Chondrocyte (in vitro differentiated cells): ENCODE measurements around the gene CFAP251. TPM values are rescaled to one million over a fixed set of nuclear protein-coding genes. Genes with fewer than 3 reads are reported as not detected.
"Not testable (repeated sequence)": the region's sequence is repeated elsewhere in the genome, so short reads cannot be mapped to it uniquely, and the experiment has no call there.

Source experiments
- DNase-seq: peaks from one replicate; pipeline ENCODE4 v3.0.0; 2021; ENCODE audit warnings: mixed read lengths, low spot score
- H3K27ac Mint-ChIP-seq: one replicate; pipeline ENCODE4 v1.8.0; 2021; ENCODE audit warnings: mild to moderate bottlenecking, moderate library complexity, mixed read lengths; ENCODE audit not compliant: unreplicated experiment
- H3K27me3 Mint-ChIP-seq: 2 replicates; pipeline ENCODE4 v1.8.0; 2021; ENCODE audit warnings: low read depth, mixed read lengths
- H3K36me3 Mint-ChIP-seq: 2 replicates; pipeline ENCODE4 v1.8.0; 2021; ENCODE audit warnings: low read depth, mixed read lengths
- H3K4me1 Mint-ChIP-seq: 2 replicates; pipeline ENCODE4 v1.8.0; 2021; ENCODE audit warnings: low read depth, mild to moderate bottlenecking, mixed read lengths
- H3K4me3 Mint-ChIP-seq: one replicate; pipeline ENCODE4 v1.8.0; 2021; ENCODE audit warnings: mild to moderate bottlenecking, moderate library complexity, mixed read lengths; ENCODE audit not compliant: unreplicated experiment
- H3K9me3 Mint-ChIP-seq: 2 replicates; pipeline ENCODE4 v1.8.0; 2021; ENCODE audit warnings: low read depth, mixed read lengths
- CTCF ChIP-seq: fragments of 200-600 bp; sonication (generic); IDR thresholded peaks from 2 replicates; pipeline ENCODE4 v1.5.0; 2021; ENCODE audit warnings: antibody characterized with exemption, mild to moderate bottlenecking, moderate library complexity
- total RNA-seq: library from RNA; stranded (reverse); gene quantifications from 3 replicates; pipeline ENCODE4 v1.2.1, GENCODE V29; 2021

CFAP251 gene
- total RNA-seq, 1 donor from 2014 or later = 4.5 TPM

- no peaks in the 10 kb centered on the region for H3K27me3 Mint-ChIP-seq
- no peak overlapping the region for H3K27ac Mint-ChIP-seq
- H3K9me3 Mint-ChIP-seq = peaks cover 3% of the 10 kb centered on the region
- H3K36me3 Mint-ChIP-seq = peaks cover 18% of the 10 kb centered on the region
- no peak overlapping the region for H3K4me3 Mint-ChIP-seq
- H3K4me1 Mint-ChIP-seq = peaks cover 27% of the 10 kb centered on the region
- DNase-seq = no peak
- TF ChIP-seq CTCF = no peak
Observed at GRCh38 chr12:121921066-121921465, 2.7 kb downstream of the CFAP251 start.

- Mint-ChIP-seq H3K4me3 (peak overlapping the region; percentile 65), H3K4me1 (peaks cover 35% of the 10 kb centered on the region), H3K27me3 (no peaks in the 10 kb centered on the region), H3K9me3 (peaks cover 3% of the 10 kb centered on the region), H3K27ac (peak overlapping the region; percentile 98), H3K36me3 (peaks cover 9% of the 10 kb centered on the region)
- no peak for DNase-seq
- no peak for TF ChIP-seq CTCF
Observed at GRCh38 chr12:121925358-121925695, 6.9 kb downstream of the CFAP251 start.

- Mint-ChIP-seq H3K27me3 (no peaks in the 10 kb centered on the region), H3K36me3 (peaks cover 11% of the 10 kb centered on the region), H3K27ac (no peak overlapping the region), H3K4me1 (peaks cover 35% of the 10 kb centered on the region), H3K4me3 (no peak overlapping the region), H3K9me3 (peaks cover 3% of the 10 kb centered on the region)
- no peak for DNase-seq
- no peak for TF ChIP-seq CTCF
Observed at GRCh38 chr12:121926874-121927706, 8.7 kb downstream of the CFAP251 start.

GRCh38 chr12:121927813-121928212 is 9.4 kb downstream of the CFAP251 start:
- Mint-ChIP-seq H3K27me3 (no peaks in the 10 kb centered on the region), H3K9me3 (peaks cover 3% of the 10 kb centered on the region), H3K4me1 (peaks cover 35% of the 10 kb centered on the region), H3K36me3 (peaks cover 17% of the 10 kb centered on the region), H3K27ac (no peak overlapping the region), H3K4me3 (no peak overlapping the region)
- TF ChIP-seq CTCF = no peak
- no peak for DNase-seq

- DNase-seq, H3K27me3 Mint-ChIP-seq, H3K27ac Mint-ChIP-seq, H3K4me3 Mint-ChIP-seq, H3K9me3 Mint-ChIP-seq: not testable (repeated sequence)
- peaks cover 28% of the 10 kb centered on the region for H3K36me3 Mint-ChIP-seq
- peaks cover 26% of the 10 kb centered on the region for H3K4me1 Mint-ChIP-seq
Observed at GRCh38 chr12:121929545-121929944, 11.2 kb downstream of the CFAP251 start.

GRCh38 chr12:121930862-121931261 is 12.5 kb downstream of the CFAP251 start:
- Mint-ChIP-seq H3K27me3 (no peaks in the 10 kb centered on the region), H3K4me3 (no peak overlapping the region), H3K27ac (no peak overlapping the region), H3K4me1 (peaks cover 16% of the 10 kb centered on the region), H3K36me3 (peaks cover 33% of the 10 kb centered on the region), H3K9me3 (no peaks in the 10 kb centered on the region)
- no peak for DNase-seq
- TF ChIP-seq CTCF = no peak
